NCI-H526 (cell line): ENCODE data around the gene GPER1.
"Not testable (repeated sequence)": the region's sequence is repeated elsewhere in the genome, so short reads cannot be mapped to it uniquely, and the experiment has no call there.

Experiments used
- DNase-seq, 2 experiments: peaks; one replicate each; lab custom pipeline; 2025; lab: John Stamatoyannopoulos, UW

GPER1 gene

DNA sequence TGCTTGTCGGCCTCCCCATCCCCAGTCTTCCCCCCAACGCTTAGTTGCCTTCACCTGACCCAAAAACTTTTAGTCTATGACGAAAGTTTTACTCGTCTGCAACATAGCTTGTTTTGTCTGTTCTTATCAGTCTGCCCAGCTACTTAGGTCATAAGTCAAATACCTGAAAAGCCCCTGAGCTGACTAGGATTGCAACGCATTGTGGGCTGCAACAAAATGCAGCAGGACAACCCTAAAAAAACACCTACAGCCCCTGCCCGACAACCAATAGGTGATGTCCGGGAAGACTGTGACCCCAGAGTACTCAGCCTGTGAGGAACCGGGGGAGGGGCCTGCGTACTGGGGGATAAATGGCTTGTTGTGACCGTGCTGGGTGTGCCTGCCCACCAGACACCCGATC lies 19.3 kb upstream of the GPER1 start:
- DNase-seq = no peak

DNA sequence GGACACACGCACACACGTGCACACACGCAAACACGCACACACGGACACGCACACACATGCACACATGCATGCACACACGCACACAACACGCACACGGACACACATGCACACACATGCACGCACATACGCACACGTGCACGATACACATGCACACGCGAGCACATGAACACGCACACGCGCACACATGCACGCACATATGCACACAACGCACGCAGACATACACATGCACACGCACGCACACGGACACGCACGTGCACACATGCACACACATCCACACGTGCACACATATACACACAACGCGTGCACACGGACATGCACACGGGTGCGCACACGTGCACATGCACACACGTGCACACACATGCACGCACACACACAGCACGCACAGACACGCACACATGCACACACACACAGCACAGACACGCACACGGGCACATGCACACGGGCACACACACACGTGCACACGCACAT lies 17.3 kb upstream of the GPER1 start:
- DNase-seq = no peak

DNA sequence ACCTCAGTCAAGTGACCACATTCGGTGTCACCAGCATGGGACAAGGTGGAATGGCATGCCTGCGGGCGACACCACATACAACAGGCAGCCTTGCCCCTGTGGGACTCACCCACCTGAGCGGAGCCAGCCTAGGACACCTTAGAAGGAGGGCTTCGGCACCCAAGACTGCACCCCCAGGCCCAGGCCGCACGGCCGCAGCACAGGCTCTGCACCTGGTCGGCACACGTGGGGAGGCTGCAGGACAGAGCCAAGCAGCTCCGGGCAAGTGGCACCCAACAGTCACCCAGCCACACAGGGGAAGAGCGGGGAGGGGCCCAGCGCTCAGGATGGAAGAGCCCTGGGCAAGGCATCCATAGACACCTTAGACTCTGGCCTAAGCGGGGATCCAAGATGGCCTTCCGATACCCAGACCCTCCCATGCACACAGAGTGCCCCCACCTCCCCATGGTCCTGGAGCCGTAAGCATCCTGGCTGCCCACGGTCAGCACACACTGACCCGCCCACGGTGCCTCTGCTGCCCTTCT lies 16.1 kb upstream of the GPER1 start:
- DNase-seq = no peak

- DNase-seq = no peak
Measured at GRCh38 chr7:1073142-1073977, 14.6 kb upstream of the GPER1 start.

- DNase-seq = not testable (repeated sequence)
Measured at GRCh38 chr7:1074018-1074417, 13.9 kb upstream of the GPER1 start.

GRCh38 chr7:1074593-1075431 lies 13.1 kb upstream of the GPER1 start:
- no peak for DNase-seq

- DNase-seq = no peak
Measured at GRCh38 chr7:1076184-1077072, 11.5 kb upstream of the GPER1 start.

DNA sequence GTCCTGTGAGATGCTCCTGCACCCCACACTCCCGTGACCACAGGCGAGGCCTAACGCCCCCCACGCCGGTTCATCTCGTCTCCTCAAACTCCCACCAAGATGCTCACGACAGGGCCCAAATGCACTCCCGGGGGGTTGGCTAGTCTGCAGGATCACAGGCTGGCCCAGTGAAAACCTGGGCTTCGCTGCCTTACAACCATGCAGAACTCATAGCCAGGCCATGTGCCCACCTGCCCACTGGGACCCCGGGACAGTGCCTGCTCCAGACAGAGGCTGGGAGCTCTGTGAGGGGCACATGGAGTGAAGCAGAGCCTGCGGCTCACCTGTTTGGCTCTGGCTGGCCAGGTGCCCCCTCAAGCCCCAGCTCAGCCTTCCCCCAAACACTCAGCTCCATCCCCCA lies 9.4 kb upstream of the GPER1 start:
- no peak for DNase-seq

DNA sequence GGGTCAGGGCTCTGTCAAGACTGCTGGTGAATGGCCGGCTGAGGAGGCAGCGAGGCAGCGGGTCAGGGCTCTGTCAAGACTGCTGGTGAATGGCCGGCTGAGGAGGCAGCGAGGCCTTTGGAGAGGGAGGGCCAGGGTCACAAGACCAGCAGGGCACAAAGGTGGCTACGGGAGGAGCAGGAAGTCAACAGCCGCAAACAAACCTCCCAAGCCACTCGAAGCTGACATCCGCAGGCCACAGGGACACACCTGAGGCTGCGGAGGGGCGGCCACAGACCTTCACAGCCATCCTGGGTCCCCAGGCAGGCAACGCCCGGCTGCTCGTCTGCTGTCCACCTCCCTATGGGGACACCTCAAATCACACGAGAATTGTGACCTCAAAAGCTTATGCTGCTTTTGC lies 8.9 kb upstream of the GPER1 start:
- no peak for DNase-seq

DNA sequence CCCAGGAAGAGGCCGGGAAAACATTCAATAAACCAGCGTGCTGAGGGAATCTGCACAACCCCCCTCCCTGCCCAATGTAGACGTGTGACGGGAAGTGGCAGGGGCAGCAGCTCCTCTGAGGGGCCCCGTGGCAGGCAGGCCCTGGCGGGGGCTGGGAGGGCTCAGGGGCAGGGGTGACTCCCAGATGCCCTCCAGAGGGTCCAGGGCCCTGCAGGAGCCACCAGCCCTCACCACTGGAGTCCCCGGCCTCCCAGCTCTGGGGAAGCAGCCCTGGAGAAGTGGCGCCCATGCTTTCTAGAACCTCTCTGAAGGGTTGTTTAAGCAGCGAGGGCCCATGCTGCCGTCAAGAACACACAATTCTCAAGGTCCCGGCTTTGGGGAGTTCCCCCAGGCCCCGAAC lies 8.4 kb upstream of the GPER1 start:
- DNase-seq = no peak

- no peak for DNase-seq
Measured at GRCh38 chr7:1080252-1080920, 7.5 kb upstream of the GPER1 start.

- DNase-seq = no peak
Measured at GRCh38 chr7:1080921-1081255, 7.0 kb upstream of the GPER1 start.

- DNase-seq = no peak
Measured at GRCh38 chr7:1081336-1081735, 6.6 kb upstream of the GPER1 start.

DNA sequence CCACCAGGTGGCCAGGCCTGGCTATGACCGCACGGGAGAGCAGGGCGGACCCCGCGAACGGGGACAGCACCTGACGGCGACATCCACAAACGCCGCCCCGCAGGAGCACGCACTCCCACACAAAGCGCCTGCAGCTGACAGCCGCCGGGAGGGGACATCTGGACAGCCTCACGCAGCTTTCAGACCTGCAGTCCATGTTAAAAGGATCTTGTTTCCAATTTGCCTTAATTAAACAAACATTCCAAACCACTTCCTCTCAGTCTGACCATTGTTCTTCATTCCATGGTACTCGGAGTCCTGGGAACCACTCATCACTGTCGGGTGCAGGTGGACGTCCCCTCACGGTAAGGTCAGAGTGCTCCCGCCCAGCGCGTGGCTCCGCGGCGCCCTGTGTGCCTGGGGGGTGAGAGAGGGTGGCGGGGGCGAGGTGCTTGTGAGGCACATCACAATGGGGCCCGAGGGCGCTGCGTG lies 5.9 kb upstream of the GPER1 start:
- DNase-seq = peak; percentile 57 to 82

DNA sequence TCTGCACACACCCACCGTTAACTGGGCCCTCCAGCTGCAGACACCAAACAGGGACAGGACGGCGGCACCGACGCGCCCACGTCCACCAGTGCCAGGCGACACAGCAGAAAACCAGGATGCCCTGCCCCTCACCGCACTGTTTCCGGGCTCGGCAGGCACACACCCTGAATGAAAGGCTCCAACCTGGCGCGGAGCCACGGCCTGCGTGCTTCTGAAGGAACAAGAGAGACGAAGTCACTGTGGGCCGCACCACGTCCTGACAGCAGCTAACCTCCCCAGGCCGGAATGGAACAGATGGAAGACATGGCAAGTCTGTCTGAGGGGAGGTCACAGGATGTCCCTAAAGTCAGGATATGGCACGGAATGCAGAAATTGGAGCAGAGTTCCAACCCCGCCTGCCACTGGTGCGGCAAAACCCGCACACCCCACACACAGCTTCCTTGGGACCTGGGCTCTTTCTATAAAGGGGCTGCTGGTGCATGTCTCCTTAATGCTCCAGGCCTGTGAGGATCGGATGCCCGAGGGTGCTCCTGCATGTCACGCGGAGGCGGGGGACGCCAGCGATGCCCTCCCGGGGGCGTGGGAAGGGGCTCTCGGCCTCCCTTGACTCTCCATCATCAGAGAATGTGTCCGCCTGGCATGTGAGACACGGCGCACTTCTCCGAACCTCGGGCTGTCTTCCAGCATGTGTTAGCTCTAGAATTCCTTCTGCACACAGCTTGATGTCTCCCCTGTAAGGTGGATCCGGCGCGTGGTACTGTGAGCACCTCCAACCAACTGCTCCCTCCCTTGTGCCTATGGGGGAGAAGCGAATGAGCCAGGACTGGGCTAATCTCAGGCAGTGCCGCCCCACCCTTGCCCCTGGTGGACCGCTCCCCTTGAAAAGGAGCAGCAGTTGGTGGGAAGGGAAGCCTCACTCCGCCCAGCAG lies 3.9 kb upstream of the GPER1 start:
- DNase-seq = no peak

DNA sequence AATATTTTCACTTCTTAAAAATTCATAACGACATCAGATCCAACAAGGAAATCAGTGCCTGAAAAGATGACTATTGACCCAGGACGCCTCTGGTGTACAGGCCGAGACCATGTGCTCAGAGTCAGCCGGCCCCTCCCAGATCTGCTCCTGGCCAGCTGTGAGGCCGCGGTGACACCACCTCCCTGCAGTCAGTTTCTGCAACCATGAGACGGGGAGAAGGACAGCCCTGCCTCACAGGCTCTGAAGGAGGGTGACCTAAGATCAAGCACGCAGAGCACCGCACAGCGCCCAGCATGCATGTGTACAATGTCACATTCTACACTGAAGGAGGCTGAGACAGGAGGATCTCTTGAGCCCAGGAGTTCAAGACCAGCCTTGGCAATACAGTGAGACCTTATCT lies 2.6 kb upstream of the GPER1 start:
- DNase-seq = no peak

GRCh38 chr7:1085910-1086421 lies 1.9 kb upstream of the GPER1 start:
- DNase-seq = no peak

GRCh38 chr7:1086588-1087464 lies 1.1 kb upstream of the GPER1 start:
- peak in 1 of 2 experiments; percentile 70 for DNase-seq

- no peak for DNase-seq
Measured at GRCh38 chr7:1087465-1087814, 473 bp upstream of the GPER1 start.
